Occipital lobe (tissue), 3 donors: Measurements from ENCODE around the gene ANKRD27. TPM values are rescaled to one million over a fixed set of nuclear protein-coding genes. Genes with fewer than 3 reads are reported as not detected.

ENCODE experiments used
- DNase-seq: peaks from one replicate; lab custom pipeline; 2025; lab: John Stamatoyannopoulos, UW
- small RNA-seq: library from RNA; depleted of rRNA; stranded (forward); fragments of <200 nt; gene quantifications from one replicate; pipeline ENCODE3, GENCODE V24; 2014
- total RNA-seq: library from RNA; depleted of rRNA; stranded (reverse); fragments of >200 nt; gene quantifications from one replicate; pipeline ENCODE4 v1.2.3, GENCODE V29; 2014

The ANKRD27 gene
- total RNA-seq, 1 donor from 2014 or later, result 43.0 TPM

DNA sequence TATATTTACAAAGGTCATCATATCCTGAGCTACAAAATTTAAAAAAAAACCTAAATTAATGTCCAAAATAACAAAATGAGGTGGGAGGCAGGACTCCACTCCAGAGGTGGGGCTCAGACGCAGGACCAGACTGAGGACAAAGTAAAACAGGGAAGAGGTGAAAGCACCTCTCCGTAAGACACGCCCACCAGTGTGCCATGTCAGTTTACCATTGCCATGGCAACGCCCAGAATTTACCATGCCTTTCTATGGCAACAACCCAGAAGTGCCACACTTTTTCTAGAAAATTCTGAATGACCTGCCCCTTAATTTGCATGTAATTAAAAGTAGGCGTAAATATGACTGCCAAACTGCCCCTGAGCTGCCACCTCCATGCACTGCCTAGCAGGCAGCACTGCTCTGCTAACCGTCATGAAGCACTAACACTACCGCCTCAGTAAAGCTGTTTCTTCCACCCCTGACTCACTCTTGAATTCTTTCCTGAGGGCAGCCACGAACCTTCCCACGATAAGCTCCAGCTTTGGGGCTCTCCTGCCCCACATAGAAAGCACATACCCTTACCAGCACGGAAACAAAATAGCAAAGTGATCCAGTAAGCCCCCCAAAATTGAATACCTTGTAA is 116.3 kb downstream of the ANKRD27 start:
- no peak for DNase-seq

DNA sequence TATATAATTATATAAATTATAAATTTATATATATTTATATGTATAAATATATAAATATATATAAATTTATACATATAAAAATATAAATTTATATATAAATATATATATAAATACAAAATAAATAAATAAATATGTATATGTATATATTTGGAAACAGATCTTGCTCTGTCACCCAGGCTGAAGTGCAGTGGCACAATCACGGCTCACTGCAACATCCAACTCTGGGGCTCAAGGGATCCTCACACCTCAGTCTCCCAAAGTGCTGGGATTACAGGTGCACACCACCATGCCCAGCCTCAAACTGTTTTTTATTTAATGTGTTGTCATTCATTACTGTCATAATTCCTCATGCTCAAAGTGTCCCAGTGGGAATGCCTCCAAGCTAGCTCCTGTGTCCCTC is 119.2 kb downstream of the ANKRD27 start:
- DNase-seq, result no peak

DNA sequence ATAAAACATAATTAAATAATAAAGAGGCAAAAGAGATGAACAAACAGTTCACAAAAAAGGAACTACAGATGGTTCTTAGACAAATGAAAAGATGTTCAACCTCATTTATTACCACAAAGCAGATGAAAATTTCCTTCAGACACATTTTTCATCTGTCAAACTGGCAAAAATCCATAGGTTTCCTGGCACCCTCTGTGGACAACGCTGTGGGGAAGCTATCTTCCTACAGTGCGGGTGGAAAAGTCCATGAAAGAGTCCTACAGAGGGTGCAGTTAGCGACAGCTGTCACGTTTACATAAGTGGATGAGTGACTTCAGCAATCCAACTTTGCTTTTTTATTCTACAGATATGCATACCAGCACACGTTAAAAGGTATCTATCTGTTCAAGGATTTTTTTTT is 124.3 kb downstream of the ANKRD27 start:
- DNase-seq, result no peak

Small RNA genes within 50 kb of the gene (small RNA-seq; reads per million reads assigned to genes)
- gene RN7SL789P, result not detected
- gene SNORA68B, result not detected

Other genes starting within 250 kb of the ANKRD27 start
- 32.3 TPM for gene PDCD5, start 94.0 kb downstream of the ANKRD27 start, total RNA-seq
- gene RGS9BP, start 668 bp upstream of the ANKRD27 start, total RNA-seq, result 0.78 TPM
- 8.1 TPM for gene NUDT19, start 16.6 kb upstream of the ANKRD27 start, total RNA-seq
- 0.94 TPM for gene TDRD12, start 44.6 kb upstream of the ANKRD27 start, total RNA-seq
- gene SLC7A9, start 194.6 kb upstream of the ANKRD27 start, total RNA-seq, result 1.6 TPM